Adrenal gland (tissue), 12 donors: Measurements from ENCODE around the gene NCOA5. TPM values are rescaled to one million over a fixed set of nuclear protein-coding genes. Genes with fewer than 3 reads are reported as not detected.

ENCODE experiments used
- DNase-seq, 7 donors: peaks; one replicate each; pipeline ENCODE4 v3.0.0-alpha.2; 2019 to 2020
- H3K27ac ChIP-seq, 5 donors: fragments of 200-600 bp; sonication (generic) in 4 of 5; 1 replicate in 3 of 5; 2 replicates in 2 of 5; pipeline versions ENCODE4 v1.5.1 to v1.8.0; 2016 to 2020; ENCODE audit warnings: mild to moderate bottlenecking in 1 of 5
- H3K27me3 ChIP-seq: fragments of 200-600 bp; 2 replicates; pipeline ENCODE4 v1.8.0; 2021
- H3K36me3 ChIP-seq, 2 donors: fragments of 200-600 bp; replicated peaks in 1 of 2; 1 replicate in 1 of 2; 2 replicates in 1 of 2; pipeline versions ENCODE4 v1.5.1 to v1.8.0; 2018 to 2022
- H3K4me1 ChIP-seq, 2 donors: fragments of 200-600 bp; replicated peaks in 1 of 2; 1 replicate in 1 of 2; 2 replicates in 1 of 2; pipeline versions ENCODE4 v1.5.1 to v1.8.0; 2018 to 2021
- H3K4me3 ChIP-seq, 4 donors: fragments of 200-600 bp; sonication (generic) in 3 of 4; one replicate each; pipeline ENCODE4 v1.5.1; 2016 to 2018
- H3K9me3 ChIP-seq, 3 donors: fragments of 200-600 bp; sonication (generic) in 1 of 3; replicated peaks in 1 of 3; 1 replicate in 2 of 3; 2 replicates in 1 of 3; pipeline versions ENCODE4 v1.5.1 to v1.8.0; 2016 to 2021
- CTCF ChIP-seq, 6 experiments: fragments of 450-650 bp in 4 of 6; fragments of 200-600 bp in 2 of 6; sonication (generic) in 1 of 6; IDR thresholded peaks; 1 replicate in 5 of 6; 2 replicates in 1 of 6; pipeline versions ENCODE4 v1.5.1 to v1.8.0; 2016 to 2021; ENCODE audit warnings: antibody characterized with exemption in 6 of 6, mild to moderate bottlenecking in 2 of 6, moderate library complexity in 1 of 6
- POLR2A ChIP-seq, 2 donors: fragments of 450-650 bp; IDR thresholded peaks; one replicate each; pipeline ENCODE4 v1.6.1; 2017; ENCODE audit warnings: antibody characterized with exemption in 2 of 2, mild to moderate bottlenecking in 2 of 2, moderate library complexity in 1 of 2
- WGBS, 4 donors: extraction: QIAGEN DNeasy Blood & Tissue Kit in 2 of 4; methylation state at CpG; one replicate each; pipeline versions ENCODE4 v1.1.5 to v1.1.7; 2013 to 2017; 5-methylcytosine and 5-hydroxymethylcytosine counted together
- intact Hi-C, 2 donors: fragments of 100-400 bp; cut with DNase I; formaldehyde crosslinking; loops; one replicate each; pipeline versions ENCODE4 v1.14.1 to v1.15.0; 2022 to 2023
- polyA plus RNA-seq, 3 donors: library from polyadenylated mRNA; stranded (reverse); fragments of 200-250 nt in 2 of 3; fragments of 350-450 nt in 1 of 3; fragmentation: Illumina TruSeq in 1 of 3; extraction: RNeasy Lipid Tissue Mini Kit (QIAGEN cat#74804) in 1 of 3; gene quantifications; one replicate each; pipeline ENCODE4 v1.2.3, GENCODE V29; 2013 to 2014
- total RNA-seq, 9 donors: library from RNA; depleted of rRNA in 4 of 9; stranded (reverse); fragments of >200 nt in 4 of 9; fragments of 120-200 nt in 1 of 9; fragmentation: NEBNext Ultra II Directional in 1 of 9; extraction: Animal tissue kit (Norgen Biotek cat#: 25700) in 1 of 9; gene quantifications; one replicate each; pipeline versions ENCODE4 v1.1.0 to v1.2.4, GENCODE V29; 2013 to 2023
- donor health status: healthy with polysubstance abuse.
- donor health status: Bipolar disorder and iron deficiency.
- donor health status: DM: yes; HTN: yes; CAD: no.
- donor health status: DM: no; HTN: no; CAD: no.
- donor health status: DM: no; HTN: no; CAD: no.
- donor health status: DM: yes; HTN: yes; CAD: no.

Gene NCOA5
- total and polyA plus RNA-seq, 12 donors = 17.8 to 44.8 (median 24.7) TPM

GRCh38 chr20:46027245-46027853 lies 62.4 kb downstream of the NCOA5 start:
- Histone ChIP-seq H3K27me3 (peaks cover 33% of the 10 kb centered on the region), H3K4me3 (no peak overlapping the region), H3K9me3 (no peaks in the 10 kb centered on the region), H3K36me3 (no peaks in the 10 kb centered on the region), H3K4me1 (peaks cover 0 to 3% of the 10 kb centered on the region in 2 donors), H3K27ac (no peak overlapping the region)
- TF ChIP-seq CTCF (IDR thresholded peaks at IDR 0.05) (no peak), POLR2A (IDR thresholded peaks at IDR 0.05) (no peak)
- intact Hi-C loops = loop anchor here in 1 of 2 donors (10.0 kb wide), 2 partner anchors 47 to 147 kb away; no protein-coding TSS in a partner anchor
- 15 to 23% (median 15%) methylated on average over 3 to 4 of the region's 4 CpGs for WGBS, 4 donors
- peak in 5 of 7 donors; percentile 49 to 72 (median 66) for DNase-seq

GRCh38 chr20:46025376-46025783 lies 64.4 kb downstream of the NCOA5 start:
- H3K27me3 ChIP-seq = peaks cover 14% of the 10 kb centered on the region
- 72 to 73% (median 73%) methylated on average over 10 of the region's 10 CpGs for WGBS, 4 donors
- TF ChIP-seq CTCF (IDR thresholded peaks at IDR 0.05) (no peak), POLR2A (IDR thresholded peaks at IDR 0.05) (no peak)
- H3K9me3 ChIP-seq = no peaks in the 10 kb centered on the region
- DNase-seq = no peak
- H3K4me1 ChIP-seq = peaks cover 0 to 12% of the 10 kb centered on the region in 2 donors
- no peak overlapping the region for H3K4me3 ChIP-seq
- H3K36me3 ChIP-seq = no peaks in the 10 kb centered on the region
- intact Hi-C loops = loop anchor here in 1 of 2 donors (10.0 kb wide), 2 partner anchors 49 to 149 kb away; no protein-coding TSS in a partner anchor
- no peak overlapping the region for H3K27ac ChIP-seq

- intact Hi-C loops = loop anchor here (5.0 to 10.0 kb wide), 3 partner anchors 51 to 151 kb away; partner anchors contain the start of gene NCOA5 (in 1 of the 2)
- TF ChIP-seq POLR2A (IDR thresholded peaks at IDR 0.05) = no peak
- TF ChIP-seq CTCF (IDR thresholded peaks at IDR 0.05) = no peak
- no peaks in the 10 kb centered on the region for H3K36me3 ChIP-seq
- H3K9me3 ChIP-seq = no peaks in the 10 kb centered on the region
- H3K27ac ChIP-seq = no peak overlapping the region
- peaks cover 0 to 12% of the 10 kb centered on the region in 2 donors for H3K4me1 ChIP-seq
- H3K27me3 ChIP-seq = peaks cover 7% of the 10 kb centered on the region
- 52 to 77% (median 75%) methylated on average over 3 to 4 of the region's 4 CpGs for WGBS, 4 donors
- DNase-seq = no peak
- no peak overlapping the region for H3K4me3 ChIP-seq
Observed at GRCh38 chr20:46023999-46024398, 65.8 kb downstream of the NCOA5 start.

- no peak for DNase-seq
- no peak overlapping the region for H3K4me3 ChIP-seq
- WGBS, 4 donors = 40 to 41% (median 40%) methylated on average over 8 of the region's 8 CpGs
- H3K4me1 ChIP-seq = peaks cover 0 to 12% of the 10 kb centered on the region in 2 donors
- intact Hi-C loops = loop anchor here (5.0 to 10.0 kb wide), 3 partner anchors 52 to 152 kb away; partner anchors contain the start of gene NCOA5 (in 1 of the 2)
- H3K9me3 ChIP-seq = no peaks in the 10 kb centered on the region
- no peaks in the 10 kb centered on the region for H3K27me3 ChIP-seq
- H3K27ac ChIP-seq = no peak overlapping the region
- H3K36me3 ChIP-seq = no peaks in the 10 kb centered on the region
- TF ChIP-seq CTCF (IDR thresholded peaks at IDR 0.05) (no peak), POLR2A (IDR thresholded peaks at IDR 0.05) (no peak)
Observed at GRCh38 chr20:46023148-46023484, 66.6 kb downstream of the NCOA5 start.
